COLO829 (cell line): ENCODE results near the gene PLCB4.

Experiments
- DNase-seq: peaks from one replicate; pipeline ENCODE4 v3.0.0; 2012; ENCODE audit warnings: low spot score

Gene PLCB4

DNA sequence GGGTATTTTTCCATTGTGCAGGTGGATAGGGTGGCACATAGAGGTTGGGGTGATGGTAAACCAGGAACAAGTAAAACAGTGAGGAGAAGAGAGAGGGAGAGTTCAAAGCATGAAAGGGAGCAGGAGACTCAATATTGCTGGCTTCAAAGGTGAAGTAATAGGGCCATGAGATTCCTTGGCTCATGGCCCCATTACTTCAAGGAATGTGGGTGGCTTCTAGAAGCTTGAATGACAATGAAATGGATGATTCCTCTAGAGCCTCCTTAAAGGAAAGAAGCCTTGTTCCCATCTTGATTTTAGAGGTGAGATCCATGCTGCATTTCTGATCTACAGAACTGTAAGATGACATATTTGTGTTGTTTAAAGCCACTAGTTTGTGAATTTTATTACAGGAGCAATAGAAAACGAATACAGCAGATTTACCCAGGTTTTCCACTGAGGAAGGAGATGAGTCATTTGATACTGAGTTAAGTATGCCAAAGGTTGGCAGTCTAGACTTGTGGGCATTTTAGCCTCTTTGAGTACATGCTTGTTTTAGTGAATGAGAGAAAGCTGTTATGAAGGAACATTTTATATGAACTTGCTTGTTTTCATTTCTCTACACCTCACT lies 110.4 kb downstream of the PLCB4 start:
- no peak for DNase-seq

GRCh38 chr20:9179867-9180266 lies 111.0 kb downstream of the PLCB4 start:
- no peak for DNase-seq

DNA sequence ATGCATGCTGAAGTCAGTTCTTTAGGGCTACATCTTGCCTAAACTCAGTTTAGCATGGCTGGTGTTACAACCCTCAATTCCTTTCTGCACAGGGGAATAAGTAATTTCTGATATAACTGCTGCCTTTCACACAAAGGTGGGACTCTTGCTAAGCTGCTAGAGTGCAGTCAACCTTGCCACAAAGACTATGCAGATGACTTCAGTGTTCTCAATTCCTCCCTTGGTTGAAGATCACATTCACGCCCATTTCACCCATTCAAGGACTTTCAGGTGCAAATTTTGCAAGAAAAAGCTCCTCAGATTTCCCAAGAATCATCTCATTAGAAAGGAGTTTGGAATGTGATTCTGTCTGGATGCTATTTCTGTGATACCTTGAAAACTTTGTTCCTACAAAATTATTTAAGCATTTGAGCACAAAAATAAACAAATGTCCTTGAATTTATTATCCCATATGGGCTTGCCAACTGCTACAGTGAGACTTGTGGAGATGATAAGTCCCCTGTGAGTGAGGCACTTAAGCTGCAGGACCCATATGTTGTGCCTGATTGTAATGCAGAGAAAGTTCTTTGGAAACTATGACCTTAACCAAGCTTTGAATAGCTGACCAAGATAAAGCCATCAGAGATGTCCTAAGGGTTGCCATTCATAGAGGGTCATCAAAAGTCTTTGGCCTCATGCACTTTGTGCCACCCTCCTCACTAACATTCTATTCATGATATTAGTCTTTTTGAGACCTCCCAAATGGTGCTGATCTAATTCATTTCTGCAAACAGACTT lies 111.8 kb downstream of the PLCB4 start:
- DNase-seq = no peak

DNA sequence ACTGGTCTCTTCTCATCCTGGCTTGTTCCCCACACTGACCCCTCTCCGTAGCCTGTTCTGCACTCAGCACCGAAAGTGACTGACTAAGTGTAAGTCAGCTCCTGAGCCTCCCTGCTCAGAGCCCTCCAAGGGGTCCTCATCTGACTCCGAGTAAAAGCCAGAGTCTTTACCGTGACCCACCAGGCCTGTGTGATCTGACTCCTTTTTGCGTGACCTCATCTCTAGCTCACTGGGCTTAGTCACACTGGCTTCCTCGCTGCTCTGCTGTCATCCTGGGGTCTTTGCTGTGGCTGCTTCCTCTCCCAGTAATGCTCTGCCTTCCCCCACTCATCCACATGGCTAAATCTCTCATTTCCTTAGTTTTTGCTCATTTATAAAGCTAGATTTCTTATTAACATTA lies 116.6 kb downstream of the PLCB4 start:
- DNase-seq = no peak

DNA sequence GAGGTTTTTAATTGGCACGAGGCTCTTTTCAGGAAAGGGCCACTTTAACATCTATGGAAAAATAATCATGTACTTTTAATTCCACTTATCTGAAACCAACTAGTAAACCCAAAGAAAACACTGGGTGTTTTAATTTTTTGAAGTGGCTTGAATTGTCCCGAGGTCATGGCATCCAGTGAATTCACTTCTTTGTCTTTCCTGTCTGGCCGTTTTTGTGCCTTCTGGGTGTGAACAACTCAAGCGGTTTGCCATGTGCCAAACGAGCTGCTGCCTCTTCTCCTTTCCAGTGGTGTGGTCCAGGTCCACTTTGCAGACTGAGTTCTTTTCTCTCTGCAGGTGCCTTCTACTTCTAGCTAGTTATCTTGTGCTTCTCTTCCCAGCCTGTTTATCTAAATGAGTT lies 117.5 kb downstream of the PLCB4 start:
- DNase-seq = peak; percentile 41

- DNase-seq = no peak
Measured at GRCh38 chr20:9195031-9195430, 126.1 kb downstream of the PLCB4 start.

GRCh38 chr20:9196110-9196509 lies 127.2 kb downstream of the PLCB4 start:
- DNase-seq = no peak

DNA sequence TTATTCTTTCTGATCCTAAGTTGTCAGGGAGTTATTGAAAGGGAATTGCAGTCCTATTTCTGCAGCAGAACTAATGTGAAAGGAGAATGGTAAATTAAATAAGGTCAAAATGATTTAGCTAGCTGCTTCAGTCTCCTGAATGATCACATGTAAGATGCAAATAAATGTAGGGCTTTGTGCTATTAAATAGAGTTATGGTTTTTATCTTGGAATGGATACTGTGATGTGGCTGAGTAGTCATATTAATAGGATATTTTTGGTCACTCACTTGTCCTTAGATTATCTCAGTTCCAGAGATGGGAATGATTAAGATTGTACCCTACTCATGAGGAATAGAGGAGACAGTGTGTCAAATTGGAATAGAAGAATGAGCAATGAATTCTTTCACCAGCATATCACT lies 129.6 kb downstream of the PLCB4 start:
- no peak for DNase-seq

- no peak for DNase-seq
Measured at GRCh38 chr20:9200196-9200595, 131.3 kb downstream of the PLCB4 start.

DNA sequence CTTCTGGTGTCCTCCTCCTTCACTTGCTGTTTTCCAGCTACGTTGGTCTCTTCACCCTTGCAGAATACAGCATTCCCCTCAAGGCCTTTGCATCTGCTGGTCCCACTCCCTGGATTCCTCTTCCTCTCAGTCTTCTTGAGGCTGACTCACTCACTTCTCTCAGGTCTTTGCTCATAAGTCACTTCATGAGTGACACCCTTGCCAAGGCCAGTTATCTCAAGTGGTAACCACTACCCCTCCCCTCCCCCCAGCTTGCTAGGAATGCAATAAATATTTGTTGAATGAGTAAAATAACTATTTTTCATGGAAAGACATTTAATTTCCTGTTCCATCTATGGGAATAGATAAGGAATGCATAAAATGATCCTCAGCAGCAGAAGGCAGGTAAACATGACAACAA lies 131.7 kb downstream of the PLCB4 start:
- DNase-seq = no peak

- no peak for DNase-seq
Measured at GRCh38 chr20:9202420-9203080, 133.7 kb downstream of the PLCB4 start.

DNA sequence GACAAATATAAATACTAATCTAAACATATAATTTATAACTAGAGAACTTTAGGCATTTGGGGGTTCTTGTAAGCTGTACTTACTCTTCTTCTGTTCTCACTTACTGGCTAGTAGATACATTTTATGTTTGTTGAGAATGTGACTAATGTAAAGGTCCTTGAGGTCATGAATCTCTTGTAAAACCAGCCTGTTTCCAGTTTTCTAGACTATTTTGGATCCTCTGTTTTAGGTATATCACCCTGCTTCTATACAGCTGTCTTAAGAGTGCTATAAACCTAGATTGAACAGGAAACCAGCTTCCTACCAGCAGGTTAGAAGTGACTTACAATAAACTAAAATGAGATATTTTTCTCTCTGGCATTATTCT lies 134.2 kb downstream of the PLCB4 start:
- DNase-seq = no peak

- no peak for DNase-seq
Measured at GRCh38 chr20:9204979-9205378, 136.1 kb downstream of the PLCB4 start.

DNA sequence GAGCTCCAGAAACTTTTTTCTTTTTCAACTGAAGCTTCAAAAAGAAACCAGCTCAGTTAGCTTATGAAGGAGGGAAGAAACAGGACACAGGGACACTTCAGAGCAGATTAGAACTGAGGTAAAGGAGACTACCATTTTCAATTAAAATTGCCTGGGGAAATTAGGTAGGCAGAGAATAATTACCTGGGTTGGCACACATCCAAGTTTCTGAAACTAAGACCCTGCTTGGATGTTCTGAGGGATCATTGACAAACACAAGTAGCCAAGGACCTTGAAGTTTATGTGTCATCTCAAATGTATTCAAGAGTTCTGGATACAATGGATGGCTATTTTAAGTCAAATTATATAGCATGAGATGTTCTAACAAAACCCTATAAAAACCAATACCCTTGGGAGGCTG lies 137.6 kb downstream of the PLCB4 start:
- no peak for DNase-seq

- DNase-seq = no peak
Measured at GRCh38 chr20:9207253-9207652, 138.4 kb downstream of the PLCB4 start.

- DNase-seq = no peak
Measured at GRCh38 chr20:9210356-9210755, 141.5 kb downstream of the PLCB4 start.

DNA sequence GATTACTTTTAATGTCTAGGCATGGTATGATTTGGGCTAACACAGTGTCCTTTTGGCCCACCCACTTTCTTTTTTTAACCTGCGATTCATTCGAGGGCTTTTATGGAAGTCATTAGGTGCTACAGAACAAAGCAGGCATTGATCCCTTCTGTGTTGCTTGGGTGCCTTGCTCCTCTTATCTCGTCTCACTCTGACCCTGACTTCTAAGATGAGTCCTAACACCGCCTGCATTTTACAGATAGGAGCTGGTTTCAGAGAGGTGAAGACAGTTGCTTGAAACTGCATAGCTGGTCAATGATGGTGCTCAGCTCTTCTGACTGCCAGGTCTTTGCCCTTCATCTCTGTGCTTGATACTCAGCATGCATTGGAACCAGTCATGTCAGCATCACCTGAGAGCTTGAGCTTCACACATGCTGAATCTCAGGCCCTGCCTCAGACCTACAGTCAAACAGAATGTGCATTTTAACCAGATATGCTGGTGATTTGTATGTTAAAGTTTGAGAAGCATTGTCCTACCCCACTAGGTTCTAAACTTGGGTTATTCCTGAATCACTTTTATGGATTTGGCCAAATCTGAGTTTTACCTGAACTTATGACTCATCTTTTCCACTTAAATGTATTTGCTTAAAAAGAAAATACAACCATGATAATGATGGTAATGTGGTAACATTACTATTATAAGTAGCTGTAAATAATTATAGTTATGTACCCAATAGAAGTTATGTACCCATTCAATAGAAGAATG lies 142.3 kb downstream of the PLCB4 start:
- DNase-seq = peak; percentile 57

GRCh38 chr20:9212735-9213134 lies 143.8 kb downstream of the PLCB4 start:
- DNase-seq = no peak

DNA sequence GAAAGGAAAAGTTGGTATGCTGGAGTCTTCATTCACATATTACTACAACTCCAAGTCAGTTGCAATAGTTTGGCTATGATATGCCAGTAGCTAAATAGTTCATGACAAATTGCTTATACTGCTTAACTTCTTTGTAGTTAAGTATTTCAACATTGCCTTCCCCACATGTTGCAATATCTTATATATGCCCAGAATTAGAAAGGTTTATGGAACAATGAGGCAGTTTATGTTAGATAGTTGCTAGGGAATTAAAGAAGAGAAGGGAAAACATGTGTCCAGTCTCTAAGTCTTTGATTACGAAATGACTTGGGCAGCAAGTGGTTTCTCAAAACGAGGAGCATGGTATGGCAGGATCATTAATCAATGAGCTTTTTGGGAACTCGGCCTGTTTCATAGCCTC lies 145.8 kb downstream of the PLCB4 start:
- DNase-seq = no peak

- DNase-seq = no peak
Measured at GRCh38 chr20:9215539-9215938, 146.7 kb downstream of the PLCB4 start.

DNA sequence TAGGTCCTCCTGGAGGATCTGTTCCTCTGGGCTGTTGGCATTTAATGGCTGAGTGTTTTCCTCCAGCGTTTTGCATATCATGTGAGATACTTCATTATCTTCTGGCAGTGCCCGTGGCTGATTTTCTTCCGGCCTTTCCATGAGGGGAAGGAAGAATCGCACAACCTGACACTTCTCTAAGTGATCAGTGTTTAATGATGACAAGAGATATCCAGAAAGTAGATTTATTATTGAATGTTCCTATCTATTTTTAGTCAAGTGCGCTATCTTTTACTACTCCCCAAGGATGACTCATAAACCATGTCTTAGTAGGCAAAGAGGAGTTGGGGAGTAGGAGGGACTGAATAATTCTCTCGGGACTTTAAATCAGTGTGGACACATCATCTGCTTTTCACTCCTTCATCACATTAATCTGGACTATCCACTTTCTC lies 149.7 kb downstream of the PLCB4 start:
- DNase-seq = peak; percentile 89

DNA sequence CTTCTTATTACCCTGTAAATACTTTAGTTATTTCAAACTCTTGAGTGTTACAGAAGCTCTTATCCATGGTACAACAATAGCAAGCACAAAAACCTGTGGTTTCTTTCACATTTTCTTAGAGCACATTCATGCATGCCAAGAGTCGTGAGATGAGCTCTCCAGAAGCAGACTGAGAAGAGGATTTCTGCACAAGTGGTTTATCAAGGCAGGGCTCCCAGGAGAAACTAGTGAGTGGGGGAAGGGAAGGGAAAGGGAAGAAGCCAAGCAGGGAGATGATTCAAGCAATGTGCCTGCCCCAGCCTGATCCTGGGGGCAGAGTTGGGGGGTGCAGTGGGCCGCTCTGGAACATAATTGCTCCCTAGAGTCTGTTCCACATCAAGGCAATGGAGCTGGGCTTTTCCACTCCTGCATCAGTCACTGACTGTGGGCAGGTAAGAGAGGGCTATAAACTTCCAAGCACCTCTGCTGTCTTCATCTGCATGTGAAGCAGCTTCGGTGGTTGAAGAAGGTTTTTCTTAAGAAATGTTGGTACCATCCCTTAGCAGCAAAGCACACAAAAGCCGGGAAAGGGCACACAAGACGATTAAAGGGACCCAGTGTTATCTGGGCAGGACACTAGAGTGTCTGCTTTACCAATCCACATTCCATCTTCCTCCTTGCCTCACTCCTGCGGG lies 152.1 kb downstream of the PLCB4 start:
- no peak for DNase-seq
